SK-N-SH (cell line): Measurements from ENCODE around the gene ODAD3. TPM values are rescaled to one million over a fixed set of nuclear protein-coding genes. Genes with fewer than 3 reads are reported as not detected.

Experiments
- CTCF ChIA-PET: fragments of 300-600, 350-600 bp; formaldehyde crosslinking; extraction: SDS; loops from one replicate; lab custom pipeline; 2021; lab: Yijun Ruan, JAX
- POLR2A ChIA-PET: fragments of 350-600 bp; sonication (Branson Sonifier 250); formaldehyde crosslinking; extraction: SDS; loops from one replicate; lab custom pipeline; 2020; ENCODE audit warnings: antibody characterized with exemption, inconsistent platforms; lab: Yijun Ruan, JAX
- DNase-seq: peaks from one replicate; pipeline ENCODE4 v3.0.0; 2012
- H2AFZ ChIP-seq: fragments of 200-600 bp; sonication (generic); 2 replicates; pipeline ENCODE4 v1.8.1; 2016; ENCODE audit warnings: antibody characterized with exemption, mild to moderate bottlenecking, low read depth
- H3F3A ChIP-seq: fragments of 200-600 bp; sonication (generic); replicated peaks from 2 replicates; pipeline ENCODE3; 2016; ENCODE audit warnings: antibody characterized with exemption, mild to moderate bottlenecking; ENCODE audit not compliant: insufficient read depth
- H3K27ac ChIP-seq, 2 experiments: fragments of 200-500 bp in 1 of 2; fragments of 200-600 bp in 1 of 2; sonication (Bioruptor generic) in 1 of 2; sonication (generic), shearing (Covaris generic) in 1 of 2; 2 replicates each; pipeline versions ENCODE4 v1.5.1 to v1.6.1; 2014 to 2016; ENCODE audit warnings: low read depth in 2 of 2, inconsistent platforms in 1 of 2, low read length in 1 of 2, mild to moderate bottlenecking in 1 of 2, mixed read lengths in 1 of 2
- H3K27me3 ChIP-seq: fragments of 200-600 bp; sonication (generic), shearing (Covaris generic); 2 replicates; pipeline ENCODE4 v1.6.1; 2016; ENCODE audit warnings: mixed run types; ENCODE audit not compliant: insufficient read depth
- H3K36me3 ChIP-seq, 2 experiments: fragments of 200-500 bp in 1 of 2; fragments of 200-600 bp in 1 of 2; sonication (Bioruptor generic) in 1 of 2; sonication (generic) in 1 of 2; replicated peaks in 1 of 2; 2 replicates each; pipeline versions ENCODE3 to v1.5.1; 2014 to 2016; ENCODE audit warnings: low read length in 1 of 2, mild to moderate bottlenecking in 1 of 2; ENCODE audit not compliant: insufficient read depth in 2 of 2, control insufficient read depth in 1 of 2
- H3K4me1 ChIP-seq, 2 experiments: fragments of 200-500 bp in 1 of 2; fragments of 200-600 bp in 1 of 2; sonication (Bioruptor generic) in 1 of 2; sonication (generic), shearing (Covaris generic) in 1 of 2; 2 replicates each; pipeline versions ENCODE4 v1.5.1 to v1.6.1; 2014 to 2016; ENCODE audit warnings: low read depth in 1 of 2, low read length in 1 of 2, mixed run types in 1 of 2; ENCODE audit not compliant: insufficient read depth in 2 of 2, control insufficient read depth in 1 of 2
- H3K4me2 ChIP-seq: fragments of 200-600 bp; sonication (generic), shearing (Covaris generic); 2 replicates; pipeline ENCODE4 v1.6.1; 2017; ENCODE audit warnings: mixed run types
- H3K4me3 ChIP-seq, 2 experiments: fragments of 200-500 bp in 1 of 2; fragments of 200-600 bp in 1 of 2; sonication (Bioruptor generic) in 1 of 2; sonication (generic), shearing (Covaris generic) in 1 of 2; 2 replicates each; pipeline versions ENCODE4 v1.5.1 to v1.8.1; 2014 to 2016; ENCODE audit warnings: low read depth in 2 of 2, inconsistent platforms in 1 of 2, low read length in 1 of 2, mild to moderate bottlenecking in 1 of 2, mixed read lengths in 1 of 2, moderate library complexity in 1 of 2
- H3K79me2 ChIP-seq: fragments of 200-600 bp; sonication (generic); 2 replicates; pipeline ENCODE4 v1.8.1; 2017; ENCODE audit warnings: mild to moderate bottlenecking; ENCODE audit not compliant: insufficient read depth
- H3K9ac ChIP-seq: fragments of 200-600 bp; sonication (generic); 2 replicates; pipeline ENCODE4 v1.6.1; 2017; ENCODE audit warnings: mixed run types
- H3K9me2 ChIP-seq: fragments of 200-600 bp; sonication (generic); 2 replicates; pipeline ENCODE4 v1.6.1; 2017; ENCODE audit warnings: mixed run types
- H3K9me3 ChIP-seq: fragments of 200-600 bp; sonication (generic); 2 replicates; pipeline ENCODE4 v1.6.1; 2017; ENCODE audit warnings: mixed run types, mild to moderate bottlenecking, moderate library complexity
- H4K20me1 ChIP-seq: fragments of 200-600 bp; sonication (generic); 2 replicates; pipeline ENCODE4 v1.6.1; 2017; ENCODE audit warnings: mild to moderate bottlenecking, mixed run types; ENCODE audit not compliant: insufficient read depth
- ELF1 ChIP-seq: IDR thresholded peaks from 2 replicates; pipeline ENCODE4 v1.4.0; 2012
- EP300 ChIP-seq, 2 experiments: IDR thresholded peaks; 2 replicates each; pipeline versions ENCODE4 v1.4.0 to v1.6.1; 2012; ENCODE audit warnings: borderline replicate concordance in 1 of 2, low read depth in 1 of 2, low read length in 1 of 2
- EZH2phosphoT487 ChIP-seq: fragments of 200-600 bp; sonication (generic); IDR thresholded peaks from 2 replicates; pipeline ENCODE4 v1.6.1; 2017; ENCODE audit warnings: low read depth, mixed run types, mild to moderate bottlenecking, antibody characterized with exemption, moderate library complexity, borderline replicate concordance
- FOXM1 ChIP-seq: IDR thresholded peaks from 2 replicates; pipeline ENCODE4 v1.4.0; 2012; ENCODE audit warnings: low read depth, mild to moderate bottlenecking
- GABPA ChIP-seq: IDR thresholded peaks from 2 replicates; pipeline ENCODE4 v1.4.0; 2012; ENCODE audit warnings: low read depth, mild to moderate bottlenecking
- JUND ChIP-seq: IDR thresholded peaks from 2 replicates; pipeline ENCODE4 v1.4.0; 2012
- MEF2A ChIP-seq: IDR thresholded peaks from 2 replicates; pipeline ENCODE4 v1.4.0; 2012; ENCODE audit warnings: low read depth, borderline replicate concordance
- MXI1 ChIP-seq: IDR thresholded peaks from 2 replicates; pipeline ENCODE4 v1.6.1; 2012; ENCODE audit warnings: mild to moderate bottlenecking, low read depth, low read length, improper control_type of control experiment
- NFIC ChIP-seq: IDR thresholded peaks from 2 replicates; pipeline ENCODE4 v1.4.0; 2012; ENCODE audit warnings: borderline replicate concordance
- POLR2AphosphoS5 ChIP-seq: IDR thresholded peaks from 2 replicates; pipeline ENCODE4 v1.6.1; 2012; ENCODE audit warnings: low read depth, low read length
- WGBS: methylation state at CpG from one replicate; pipeline ENCODE4 v1.1.6; 2017; ENCODE audit warnings: low lambda C conversion rate; 5-methylcytosine and 5-hydroxymethylcytosine counted together
- polyA plus RNA-seq, 3 experiments: library from polyadenylated mRNA; depleted of rRNA; stranded (reverse); fragments of >200 nt; gene quantifications; 2 replicates each; pipeline ENCODE4 v1.2.3, GENCODE V29; 2012
- TF ChIP-seq, protein P1 (sequence below): fragments of 200-600 bp; sonication (generic); IDR thresholded peaks from 2 replicates; pipeline ENCODE4 v1.6.1; 2017; ENCODE audit warnings: antibody characterized with exemption, mild to moderate bottlenecking, moderate library complexity
- TF ChIP-seq, protein P2 (sequence below): IDR thresholded peaks from 2 replicates; pipeline ENCODE4 v1.4.0; 2012; ENCODE audit warnings: low read depth, borderline replicate concordance
- TF ChIP-seq, protein P3 (sequence below): IDR thresholded peaks from 2 replicates; pipeline ENCODE4 v1.4.0; 2012; ENCODE audit warnings: low read depth, borderline replicate concordance
- TF ChIP-seq, protein P4 (sequence below): fragments of 150-350 bp; IDR thresholded peaks from 2 replicates; pipeline ENCODE4 v1.6.1; 2016; ENCODE audit warnings: mild to moderate bottlenecking, low read depth, low read length
- TF ChIP-seq, protein P5 (sequence below): IDR thresholded peaks from 2 replicates; pipeline ENCODE4 v1.6.1; 2012; ENCODE audit warnings: mild to moderate bottlenecking, low read depth, low read length, moderate library complexity

Gene ODAD3
- polyA plus RNA-seq, 1 of the 3 experiments (the other 2 are of a cell fraction): 4.2 TPM

DNA sequence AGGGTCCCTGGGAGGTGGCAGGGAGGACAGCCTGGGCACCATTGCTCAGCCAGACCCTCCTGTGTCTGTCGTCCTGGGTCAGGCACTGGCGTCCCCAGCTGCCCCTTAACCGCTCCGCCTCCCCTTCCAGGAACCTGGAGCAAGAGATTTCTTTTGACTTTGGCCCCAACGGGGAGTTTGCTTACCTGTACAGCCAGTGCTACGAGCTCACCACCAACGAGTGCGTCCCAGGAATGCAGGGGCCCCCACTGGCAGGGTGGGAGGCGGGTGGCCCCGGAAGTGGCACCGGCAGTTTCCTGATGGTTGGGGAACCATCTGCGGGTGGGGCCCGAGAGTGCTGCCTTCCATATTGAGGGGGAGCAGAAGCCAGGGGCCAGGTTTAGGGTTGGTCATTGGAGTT is 13.5 kb upstream of the ODAD3 start:
- DNase-seq: peak; percentile 26
- POLR2A ChIA-PET: interaction anchor here (0.6 to 1.7 kb wide), 3 partner anchors 22 to 73 kb away, joined by 3 to 7 read pairs (median 4); no protein-coding TSS in a partner anchor
- TF ChIP-seq JUND: no peak
- TF ChIP-seq POLR2AphosphoS5: no peak
- no peak for TF ChIP-seq NFIC
- TF ChIP-seq, protein P1, sequence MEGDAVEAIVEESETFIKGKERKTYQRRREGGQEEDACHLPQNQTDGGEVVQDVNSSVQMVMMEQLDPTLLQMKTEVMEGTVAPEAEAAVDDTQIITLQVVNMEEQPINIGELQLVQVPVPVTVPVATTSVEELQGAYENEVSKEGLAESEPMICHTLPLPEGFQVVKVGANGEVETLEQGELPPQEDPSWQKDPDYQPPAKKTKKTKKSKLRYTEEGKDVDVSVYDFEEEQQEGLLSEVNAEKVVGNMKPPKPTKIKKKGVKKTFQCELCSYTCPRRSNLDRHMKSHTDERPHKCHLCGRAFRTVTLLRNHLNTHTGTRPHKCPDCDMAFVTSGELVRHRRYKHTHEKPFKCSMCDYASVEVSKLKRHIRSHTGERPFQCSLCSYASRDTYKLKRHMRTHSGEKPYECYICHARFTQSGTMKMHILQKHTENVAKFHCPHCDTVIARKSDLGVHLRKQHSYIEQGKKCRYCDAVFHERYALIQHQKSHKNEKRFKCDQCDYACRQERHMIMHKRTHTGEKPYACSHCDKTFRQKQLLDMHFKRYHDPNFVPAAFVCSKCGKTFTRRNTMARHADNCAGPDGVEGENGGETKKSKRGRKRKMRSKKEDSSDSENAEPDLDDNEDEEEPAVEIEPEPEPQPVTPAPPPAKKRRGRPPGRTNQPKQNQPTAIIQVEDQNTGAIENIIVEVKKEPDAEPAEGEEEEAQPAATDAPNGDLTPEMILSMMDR: no peak
- TF ChIP-seq EP300 (IDR thresholded peaks at IDR 0.05; ENCODE audit: borderline replicate concordance in 1 of 2, low read depth in 1 of 2, low read length in 1 of 2): no peak
- TF ChIP-seq, protein P2, sequence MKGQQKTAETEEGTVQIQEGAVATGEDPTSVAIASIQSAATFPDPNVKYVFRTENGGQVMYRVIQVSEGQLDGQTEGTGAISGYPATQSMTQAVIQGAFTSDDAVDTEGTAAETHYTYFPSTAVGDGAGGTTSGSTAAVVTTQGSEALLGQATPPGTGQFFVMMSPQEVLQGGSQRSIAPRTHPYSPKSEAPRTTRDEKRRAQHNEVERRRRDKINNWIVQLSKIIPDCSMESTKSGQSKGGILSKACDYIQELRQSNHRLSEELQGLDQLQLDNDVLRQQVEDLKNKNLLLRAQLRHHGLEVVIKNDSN: no peak
- TF ChIP-seq GABPA: no peak
- no peak for TF ChIP-seq MEF2A
- TF ChIP-seq, protein P3, sequence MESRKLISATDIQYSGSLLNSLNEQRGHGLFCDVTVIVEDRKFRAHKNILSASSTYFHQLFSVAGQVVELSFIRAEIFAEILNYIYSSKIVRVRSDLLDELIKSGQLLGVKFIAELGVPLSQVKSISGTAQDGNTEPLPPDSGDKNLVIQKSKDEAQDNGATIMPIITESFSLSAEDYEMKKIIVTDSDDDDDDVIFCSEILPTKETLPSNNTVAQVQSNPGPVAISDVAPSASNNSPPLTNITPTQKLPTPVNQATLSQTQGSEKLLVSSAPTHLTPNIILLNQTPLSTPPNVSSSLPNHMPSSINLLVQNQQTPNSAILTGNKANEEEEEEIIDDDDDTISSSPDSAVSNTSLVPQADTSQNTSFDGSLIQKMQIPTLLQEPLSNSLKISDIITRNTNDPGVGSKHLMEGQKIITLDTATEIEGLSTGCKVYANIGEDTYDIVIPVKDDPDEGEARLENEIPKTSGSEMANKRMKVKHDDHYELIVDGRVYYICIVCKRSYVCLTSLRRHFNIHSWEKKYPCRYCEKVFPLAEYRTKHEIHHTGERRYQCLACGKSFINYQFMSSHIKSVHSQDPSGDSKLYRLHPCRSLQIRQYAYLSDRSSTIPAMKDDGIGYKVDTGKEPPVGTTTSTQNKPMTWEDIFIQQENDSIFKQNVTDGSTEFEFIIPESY: no peak
- TF ChIP-seq ELF1: no peak
- no peak for TF ChIP-seq MXI1
- no peak for TF ChIP-seq FOXM1
- TF ChIP-seq, protein P4, sequence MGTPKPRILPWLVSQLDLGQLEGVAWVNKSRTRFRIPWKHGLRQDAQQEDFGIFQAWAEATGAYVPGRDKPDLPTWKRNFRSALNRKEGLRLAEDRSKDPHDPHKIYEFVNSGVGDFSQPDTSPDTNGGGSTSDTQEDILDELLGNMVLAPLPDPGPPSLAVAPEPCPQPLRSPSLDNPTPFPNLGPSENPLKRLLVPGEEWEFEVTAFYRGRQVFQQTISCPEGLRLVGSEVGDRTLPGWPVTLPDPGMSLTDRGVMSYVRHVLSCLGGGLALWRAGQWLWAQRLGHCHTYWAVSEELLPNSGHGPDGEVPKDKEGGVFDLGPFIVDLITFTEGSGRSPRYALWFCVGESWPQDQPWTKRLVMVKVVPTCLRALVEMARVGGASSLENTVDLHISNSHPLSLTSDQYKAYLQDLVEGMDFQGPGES: no peak
- no peak for TF ChIP-seq EZH2phosphoT487
- TF ChIP-seq, protein P5, sequence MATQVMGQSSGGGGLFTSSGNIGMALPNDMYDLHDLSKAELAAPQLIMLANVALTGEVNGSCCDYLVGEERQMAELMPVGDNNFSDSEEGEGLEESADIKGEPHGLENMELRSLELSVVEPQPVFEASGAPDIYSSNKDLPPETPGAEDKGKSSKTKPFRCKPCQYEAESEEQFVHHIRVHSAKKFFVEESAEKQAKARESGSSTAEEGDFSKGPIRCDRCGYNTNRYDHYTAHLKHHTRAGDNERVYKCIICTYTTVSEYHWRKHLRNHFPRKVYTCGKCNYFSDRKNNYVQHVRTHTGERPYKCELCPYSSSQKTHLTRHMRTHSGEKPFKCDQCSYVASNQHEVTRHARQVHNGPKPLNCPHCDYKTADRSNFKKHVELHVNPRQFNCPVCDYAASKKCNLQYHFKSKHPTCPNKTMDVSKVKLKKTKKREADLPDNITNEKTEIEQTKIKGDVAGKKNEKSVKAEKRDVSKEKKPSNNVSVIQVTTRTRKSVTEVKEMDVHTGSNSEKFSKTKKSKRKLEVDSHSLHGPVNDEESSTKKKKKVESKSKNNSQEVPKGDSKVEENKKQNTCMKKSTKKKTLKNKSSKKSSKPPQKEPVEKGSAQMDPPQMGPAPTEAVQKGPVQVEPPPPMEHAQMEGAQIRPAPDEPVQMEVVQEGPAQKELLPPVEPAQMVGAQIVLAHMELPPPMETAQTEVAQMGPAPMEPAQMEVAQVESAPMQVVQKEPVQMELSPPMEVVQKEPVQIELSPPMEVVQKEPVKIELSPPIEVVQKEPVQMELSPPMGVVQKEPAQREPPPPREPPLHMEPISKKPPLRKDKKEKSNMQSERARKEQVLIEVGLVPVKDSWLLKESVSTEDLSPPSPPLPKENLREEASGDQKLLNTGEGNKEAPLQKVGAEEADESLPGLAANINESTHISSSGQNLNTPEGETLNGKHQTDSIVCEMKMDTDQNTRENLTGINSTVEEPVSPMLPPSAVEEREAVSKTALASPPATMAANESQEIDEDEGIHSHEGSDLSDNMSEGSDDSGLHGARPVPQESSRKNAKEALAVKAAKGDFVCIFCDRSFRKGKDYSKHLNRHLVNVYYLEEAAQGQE: no peak
- WGBS: 91% methylated on average over 11 of the region's 13 CpGs
- H3K36me3 ChIP-seq: peaks cover 14 to 38% of the 10 kb centered on the region in 2 experiments
- no peaks in the 10 kb centered on the region for H4K20me1 ChIP-seq
- no peak overlapping the region for H3K9ac ChIP-seq
- no peak overlapping the region for H3K27ac ChIP-seq
- no peak overlapping the region for H3K4me3 ChIP-seq
- no peaks in the 10 kb centered on the region for H3K4me1 ChIP-seq
- no peak overlapping the region for H2AFZ ChIP-seq
- no peaks in the 10 kb centered on the region for H3K27me3 ChIP-seq
- CTCF ChIA-PET: interaction anchor here (0.6 to 4.2 kb wide), 9 partner anchors 9 to 154 kb away, joined by 3 to 36 read pairs (median 6); partner anchors contain the start of gene EPOR
- no peaks in the 10 kb centered on the region for H3K79me2 ChIP-seq
- H3F3A ChIP-seq: peaks cover 9% of the 10 kb centered on the region
- no peak overlapping the region for H3K4me2 ChIP-seq
- no peaks in the 10 kb centered on the region for H3K9me3 ChIP-seq
- H3K9me2 ChIP-seq: no peaks in the 10 kb centered on the region
